B cell (primary cell): ENCODE results near the gene KIN. TPM values are rescaled to one million over a fixed set of nuclear protein-coding genes. Genes with fewer than 3 reads are reported as not detected.

Source experiments
- ATAC-seq: fragments of 200-7000 bp; cut with Tn5 transposase; one replicate; pipeline ENCODE4 v1.10.0; 2021; ENCODE audit warnings: low read depth, mild to moderate bottlenecking, moderate number of reproducible peaks, moderate library complexity
- CTCF ChIA-PET: fragments of 350-600 bp; sonication (Branson Sonifier 250); formaldehyde crosslinking; loops from one replicate; lab custom pipeline; 2021; ENCODE audit warnings: antibody characterized with exemption, inconsistent platforms; lab: Charles Lee
- POLR2A ChIA-PET: fragments of 350-600 bp; sonication (Branson Sonifier 250); formaldehyde crosslinking; loops from one replicate; lab custom pipeline; 2021; ENCODE audit warnings: antibody characterized with exemption; lab: Charles Lee
- DNase-seq: peaks from one replicate; pipeline ENCODE4 v3.0.0; 2013
- H2AFZ ChIP-seq: 2 replicates; pipeline ENCODE4 v1.6.1; 2012; ENCODE audit warnings: mild to moderate bottlenecking, low read depth, low read length; ENCODE audit not compliant: insufficient read depth, poor library complexity, severe bottlenecking
- H3K27ac ChIP-seq, 2 donors: 1 replicate in 1 of 2; 2 replicates in 1 of 2; pipeline ENCODE4 v1.5.1; 2012 to 2013; ENCODE audit warnings: low read length in 2 of 2, mild to moderate bottlenecking in 2 of 2, moderate library complexity in 1 of 2
- H3K27me3 ChIP-seq, 4 experiments: fragments of 200-600 bp in 1 of 4; sonication (generic) in 1 of 4; replicated peaks in 1 of 4; 1 replicate in 2 of 4; 2 replicates in 2 of 4; pipeline versions ENCODE4 v1.6.1 to v1.7.0; 2013 to 2016; ENCODE audit warnings: low read length in 3 of 4, mild to moderate bottlenecking in 2 of 4, mixed read lengths in 1 of 4, moderate library complexity in 1 of 4; ENCODE audit not compliant: insufficient read depth in 4 of 4, control insufficient read depth in 3 of 4; ENCODE audit errors: control extremely low read depth in 1 of 4
- H3K36me3 ChIP-seq, 2 experiments: replicated peaks in 1 of 2; 1 replicate in 1 of 2; 2 replicates in 1 of 2; pipeline versions ENCODE4 v1.6.1 to v1.7.1; 2013; ENCODE audit warnings: low read length in 1 of 2; ENCODE audit not compliant: insufficient read depth in 2 of 2, control insufficient read depth in 1 of 2; ENCODE audit errors: control extremely low read depth in 1 of 2, extremely low read depth in 1 of 2
- H3K4me1 ChIP-seq, 2 donors: fragments of 200-600 bp in 1 of 2; sonication (generic) in 1 of 2; 1 replicate in 1 of 2; 2 replicates in 1 of 2; pipeline versions ENCODE4 v1.5.1 to v1.6.1; 2013 to 2017; ENCODE audit warnings: low read length in 2 of 2; ENCODE audit not compliant: control insufficient read depth in 2 of 2, insufficient read depth in 2 of 2
- H3K4me2 ChIP-seq: replicated peaks from 2 replicates; pipeline ENCODE3; 2012; ENCODE audit warnings: mild to moderate bottlenecking, low read depth, low read length; ENCODE audit not compliant: poor library complexity, severe bottlenecking
- H3K4me3 ChIP-seq, 5 experiments: fragments of 200-600 bp in 1 of 5; sonication (generic) in 1 of 5; 1 replicate in 3 of 5; 2 replicates in 2 of 5; pipeline versions ENCODE4 v1.5.1 to v1.7.0; 2011 to 2016; ENCODE audit warnings: low read length in 4 of 5, mild to moderate bottlenecking in 4 of 5, low read depth in 2 of 5, control low read depth in 1 of 5, moderate library complexity in 1 of 5; ENCODE audit not compliant: insufficient read depth in 1 of 5; ENCODE audit errors: control extremely low read depth in 1 of 5, extremely low read depth in 1 of 5
- H3K79me2 ChIP-seq: fragments of 200-600 bp; sonication (generic); one replicate; pipeline ENCODE4 v1.6.0; 2016; ENCODE audit warnings: low read length; ENCODE audit not compliant: control insufficient read depth, insufficient read depth
- H3K9ac ChIP-seq: fragments of 200-600 bp; sonication (generic); 2 replicates; pipeline ENCODE4 v1.6.1; 2017; ENCODE audit warnings: mild to moderate bottlenecking, low read length, moderate library complexity
- H3K9me3 ChIP-seq, 3 donors: one replicate each; pipeline versions ENCODE4 v1.6.1 to v1.7.1; 2013; ENCODE audit warnings: low read length in 2 of 3; ENCODE audit not compliant: control insufficient read depth in 2 of 3, insufficient read depth in 1 of 3; ENCODE audit errors: control extremely low read depth in 1 of 3
- H4K20me1 ChIP-seq: 2 replicates; pipeline ENCODE4 v1.6.0; 2012; ENCODE audit warnings: mild to moderate bottlenecking, low read length; ENCODE audit not compliant: insufficient read depth, control insufficient read depth, poor library complexity, severe bottlenecking
- H3K27ac Mint-ChIP-seq: one replicate; pipeline ENCODE4 v1.8.0; 2021; ENCODE audit warnings: mixed read lengths
- H3K27me3 Mint-ChIP-seq: one replicate; pipeline ENCODE4 v1.8.0; 2021; ENCODE audit warnings: mixed read lengths
- H3K4me1 Mint-ChIP-seq: one replicate; pipeline ENCODE4 v1.8.0; 2021; ENCODE audit warnings: mixed read lengths
- H3K4me3 Mint-ChIP-seq: one replicate; pipeline ENCODE4 v1.8.0; 2021; ENCODE audit warnings: mixed read lengths
- H3K9me3 Mint-ChIP-seq: one replicate; pipeline ENCODE4 v1.8.0; 2022; ENCODE audit warnings: mixed read lengths; ENCODE audit not compliant: insufficient read depth
- EZH2 ChIP-seq: IDR thresholded peaks from 2 replicates; pipeline ENCODE4 v1.6.1; 2012; ENCODE audit warnings: borderline replicate concordance, low read depth, mild to moderate bottlenecking, moderate library complexity, low read length; ENCODE audit not compliant: insufficient read depth, poor library complexity, severe bottlenecking
- WGBS: methylation state at CpG from one replicate; pipeline ENCODE4 v1.1.5; 2013; ENCODE audit warnings: missing lambda C conversion rate; ENCODE audit not compliant: insufficient coverage; 5-methylcytosine and 5-hydroxymethylcytosine counted together
- intact Hi-C: fragments of 100-400 bp; cut with micrococcal nuclease; formaldehyde crosslinking; loops from one replicate; pipeline ENCODE4 v1.10.0; 2022
- polyA plus RNA-seq: library from polyadenylated mRNA; depleted of rRNA; stranded (reverse); fragments of >200 nt; gene quantifications from 2 replicates; pipeline ENCODE4 v1.2.3, GENCODE V29; 2012
- total RNA-seq, 2 donors: library from RNA; stranded (reverse); fragments of 120-200 nt in 1 of 2; gene quantifications; 1 replicate in 1 of 2; 2 replicates in 1 of 2; pipeline versions ENCODE4 v1.2.3 to v1.2.4, GENCODE V29; 2013 to 2022
- TF ChIP-seq, protein P1 (sequence below): fragments of 200-600 bp; IDR thresholded peaks from one replicate; pipeline ENCODE4 v1.8.0; 2022; ENCODE audit warnings: antibody characterized with exemption, mild to moderate bottlenecking

Gene KIN
- total and polyA plus RNA-seq, 2 donors (not counting 1 experiment from before 2014, with no cell fraction given) = 3.4 to 16.5 TPM

DNA sequence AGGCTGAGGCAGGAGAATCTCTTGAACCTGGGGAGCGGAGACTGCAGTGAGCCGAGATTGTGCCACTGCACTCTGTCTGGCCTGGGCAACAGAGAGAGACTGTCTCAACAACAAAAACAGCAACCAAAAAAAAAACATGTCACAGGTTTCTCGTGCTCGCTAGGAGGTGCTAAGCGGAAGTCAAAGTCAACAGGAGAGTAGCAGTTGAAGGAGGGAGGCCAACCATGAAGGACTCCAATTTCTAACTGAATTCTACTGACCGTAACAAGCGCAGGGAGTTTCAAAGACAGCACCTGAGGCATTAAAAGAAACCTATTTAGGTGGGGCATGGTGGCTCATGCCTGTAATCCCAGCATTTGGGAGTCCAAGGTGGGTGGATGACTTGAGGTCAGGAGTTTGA, 19.4 kb downstream of the KIN start:
- Histone ChIP-seq H4K20me1 (no peaks in the 10 kb centered on the region), H3K27me3 (no peaks in the 10 kb centered on the region), H3K36me3 (peaks cover 2 to 60% of the 10 kb centered on the region in 2 experiments), H2AFZ (no peak overlapping the region), H3K4me3 (no peak overlapping the region), H3K4me2 (no peak overlapping the region), H3K79me2 (no peaks in the 10 kb centered on the region), H3K9me3 (no peaks in the 10 kb centered on the region), H3K27ac (no peak overlapping the region), H3K4me1 (no peaks in the 10 kb centered on the region), H3K9ac (no peak overlapping the region)
- Mint-ChIP-seq H3K27ac (no peak overlapping the region), H3K4me3 (no peak overlapping the region), H3K9me3 (no peaks in the 10 kb centered on the region), H3K4me1 (peaks cover 2% of the 10 kb centered on the region), H3K27me3 (no peaks in the 10 kb centered on the region)
- CTCF ChIA-PET = interaction anchor here (0.6 kb wide), 1 partner anchor 500 kb away, joined by 3 read pairs; no protein-coding TSS in a partner anchor
- POLR2A ChIA-PET = interaction anchor here (0.7 kb wide), 1 partner anchor 273 kb away, joined by 7 read pairs; no protein-coding TSS in a partner anchor
- WGBS = 100% methylated on average over 4 of the region's 7 CpGs
- no peak for TF ChIP-seq EZH2
- TF ChIP-seq, protein P1, sequence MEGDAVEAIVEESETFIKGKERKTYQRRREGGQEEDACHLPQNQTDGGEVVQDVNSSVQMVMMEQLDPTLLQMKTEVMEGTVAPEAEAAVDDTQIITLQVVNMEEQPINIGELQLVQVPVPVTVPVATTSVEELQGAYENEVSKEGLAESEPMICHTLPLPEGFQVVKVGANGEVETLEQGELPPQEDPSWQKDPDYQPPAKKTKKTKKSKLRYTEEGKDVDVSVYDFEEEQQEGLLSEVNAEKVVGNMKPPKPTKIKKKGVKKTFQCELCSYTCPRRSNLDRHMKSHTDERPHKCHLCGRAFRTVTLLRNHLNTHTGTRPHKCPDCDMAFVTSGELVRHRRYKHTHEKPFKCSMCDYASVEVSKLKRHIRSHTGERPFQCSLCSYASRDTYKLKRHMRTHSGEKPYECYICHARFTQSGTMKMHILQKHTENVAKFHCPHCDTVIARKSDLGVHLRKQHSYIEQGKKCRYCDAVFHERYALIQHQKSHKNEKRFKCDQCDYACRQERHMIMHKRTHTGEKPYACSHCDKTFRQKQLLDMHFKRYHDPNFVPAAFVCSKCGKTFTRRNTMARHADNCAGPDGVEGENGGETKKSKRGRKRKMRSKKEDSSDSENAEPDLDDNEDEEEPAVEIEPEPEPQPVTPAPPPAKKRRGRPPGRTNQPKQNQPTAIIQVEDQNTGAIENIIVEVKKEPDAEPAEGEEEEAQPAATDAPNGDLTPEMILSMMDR = no peak
- DNase-seq = no peak
- intact Hi-C loops = no loop called here
- ATAC-seq = no peak

DNA sequence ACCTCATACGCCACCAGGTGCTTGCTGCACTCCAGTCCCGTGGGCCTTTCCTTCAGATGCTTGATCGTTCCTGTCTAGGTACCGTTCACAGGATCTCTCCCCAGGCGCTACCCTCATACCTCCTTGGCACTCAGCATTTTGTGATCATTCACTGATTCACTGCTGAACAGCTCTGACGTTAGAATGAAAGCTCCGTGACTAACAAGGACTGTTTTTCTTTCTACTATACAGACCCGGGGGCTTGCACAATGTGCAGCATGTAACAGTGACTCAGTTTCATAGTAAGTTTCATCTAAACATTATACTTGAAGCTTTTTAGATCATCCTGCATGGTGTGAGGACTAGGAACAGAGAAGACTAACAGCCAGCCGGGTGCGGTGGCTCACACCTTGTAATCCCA, 20.6 kb downstream of the KIN start:
- WGBS = 93% methylated on average over 9 of the region's 10 CpGs
- Histone ChIP-seq H3K79me2 (no peaks in the 10 kb centered on the region), H3K4me3 (no peak overlapping the region), H2AFZ (no peak overlapping the region), H3K36me3 (peaks cover 8 to 59% of the 10 kb centered on the region in 2 experiments), H3K9me3 (no peaks in the 10 kb centered on the region), H3K4me2 (no peak overlapping the region), H3K27me3 (no peaks in the 10 kb centered on the region), H3K27ac (no peak overlapping the region), H3K4me1 (no peaks in the 10 kb centered on the region), H3K9ac (no peak overlapping the region), H4K20me1 (no peaks in the 10 kb centered on the region)
- ATAC-seq = no peak
- CTCF ChIA-PET = no interaction called here
- DNase-seq = no peak
- Mint-ChIP-seq H3K27me3 (no peaks in the 10 kb centered on the region), H3K9me3 (no peaks in the 10 kb centered on the region), H3K27ac (no peak overlapping the region), H3K4me1 (no peaks in the 10 kb centered on the region), H3K4me3 (no peak overlapping the region)
- intact Hi-C loops = no loop called here
- POLR2A ChIA-PET = no interaction called here
- TF ChIP-seq EZH2 = no peak
- TF ChIP-seq, protein P1 = no peak
